ENCODE results near the gene GOLGA6C. TPM values are rescaled to one million over a fixed set of nuclear protein-coding genes. Genes with fewer than 3 reads are reported as not detected.

The GOLGA6C gene
- total and polyA plus RNA-seq, 4 donors, result 0.08 TPM; not detected in 3

- Histone ChIP-seq H3K9ac (ENCODE audit: low read depth in 1 of 2, low read length in 2 of 2) (no peak overlapping the region), H3K4me3 (ENCODE audit: low read depth in 1 of 3, low read length in 3 of 3) (no peak overlapping the region), H3K27ac (ENCODE audit: low read depth in 1 of 2, low read length in 2 of 2) (no peak overlapping the region), H3K9me3 (ENCODE audit: control insufficient read depth in 4 of 4, low read length in 3 of 4) (no peaks in the 10 kb centered on the region), H3K27me3 (ENCODE audit: control insufficient read depth in 4 of 4, insufficient read depth in 4 of 4, low read length in 3 of 4) (no peaks in the 10 kb centered on the region), H3K4me1 (ENCODE audit: control insufficient read depth in 4 of 4, insufficient read depth in 4 of 4, low read length in 3 of 4) (peaks cover 0 to 13% (median 6%) of the 10 kb centered on the region in 4 donors), H3K36me3 (ENCODE audit: control insufficient read depth in 4 of 4, insufficient read depth in 3 of 4, low read depth in 1 of 4, low read length in 3 of 4) (peaks cover 2 to 45% (median 13%) of the 10 kb centered on the region in 4 donors)
- DNase-seq (ENCODE audit: low spot score), result no peak
- TF ChIP-seq NR2F2 (IDR thresholded peaks at IDR 0.05), result no peak
- TF ChIP-seq FOXA2 (IDR thresholded peaks at IDR 0.05), result no peak
- no peak for TF ChIP-seq HNF4A (conservative IDR thresholded peaks at IDR 0.05)
- TF ChIP-seq MAX (IDR thresholded peaks at IDR 0.05), result no peak
- no peak for TF ChIP-seq GABPA (IDR thresholded peaks at IDR 0.05 in 1 of 2, conservative IDR thresholded peaks at IDR 0.05 in 1 of 2)
- TF ChIP-seq HNF4G (IDR thresholded peaks at IDR 0.05), result no peak
- 95% methylated on average over 7 of the region's 7 CpGs for WGBS
Observed at GRCh38 chr15:75212200-75212858, 45.8 kb upstream of the GOLGA6C start.

GRCh38 chr15:75213212-75213767, 44.8 kb upstream of the GOLGA6C start:
- Histone ChIP-seq H3K4me3 (ENCODE audit: low read depth in 1 of 3, low read length in 3 of 3) (no peak overlapping the region), H3K27me3 (ENCODE audit: control insufficient read depth in 4 of 4, insufficient read depth in 4 of 4, low read length in 3 of 4) (no peaks in the 10 kb centered on the region), H3K27ac (ENCODE audit: low read depth in 1 of 2, low read length in 2 of 2) (no peak overlapping the region), H3K9ac (ENCODE audit: low read depth in 1 of 2, low read length in 2 of 2) (no peak overlapping the region), H3K4me1 (ENCODE audit: control insufficient read depth in 4 of 4, insufficient read depth in 4 of 4, low read length in 3 of 4) (peaks cover 0 to 12% (median 6%) of the 10 kb centered on the region in 4 donors), H3K36me3 (ENCODE audit: control insufficient read depth in 4 of 4, insufficient read depth in 3 of 4, low read depth in 1 of 4, low read length in 3 of 4) (peaks cover 2 to 35% (median 12%) of the 10 kb centered on the region in 4 donors), H3K9me3 (ENCODE audit: control insufficient read depth in 4 of 4, low read length in 3 of 4) (no peaks in the 10 kb centered on the region)
- 95% methylated on average over 12 of the region's 12 CpGs for WGBS
- TF ChIP-seq SP1 (IDR thresholded peaks at IDR 0.05) (no peak), HNF4A (conservative IDR thresholded peaks at IDR 0.05) (no peak), RXRA (IDR thresholded peaks at IDR 0.05) (no peak), FOXA1 (IDR thresholded peaks at IDR 0.05) (no peak), JUND (IDR thresholded peaks at IDR 0.05) (no peak), HNF4G (IDR thresholded peaks at IDR 0.05) (no peak), FOXA2 (IDR thresholded peaks at IDR 0.05) (no peak), RAD21 (IDR thresholded peaks at IDR 0.05) (no peak), YY1 (IDR thresholded peaks at IDR 0.05) (no peak), NR2F2 (IDR thresholded peaks at IDR 0.05) (no peak), GABPA (IDR thresholded peaks at IDR 0.05 in 1 of 2, conservative IDR thresholded peaks at IDR 0.05 in 1 of 2) (no peak), EGR1 (IDR thresholded peaks at IDR 0.05; ENCODE audit: low read depth in 2 of 2) (no peak), MAX (IDR thresholded peaks at IDR 0.05) (no peak), TAF1 (conservative IDR thresholded peaks at IDR 0.05) (no peak)
- TF ChIP-seq, protein P1, sequence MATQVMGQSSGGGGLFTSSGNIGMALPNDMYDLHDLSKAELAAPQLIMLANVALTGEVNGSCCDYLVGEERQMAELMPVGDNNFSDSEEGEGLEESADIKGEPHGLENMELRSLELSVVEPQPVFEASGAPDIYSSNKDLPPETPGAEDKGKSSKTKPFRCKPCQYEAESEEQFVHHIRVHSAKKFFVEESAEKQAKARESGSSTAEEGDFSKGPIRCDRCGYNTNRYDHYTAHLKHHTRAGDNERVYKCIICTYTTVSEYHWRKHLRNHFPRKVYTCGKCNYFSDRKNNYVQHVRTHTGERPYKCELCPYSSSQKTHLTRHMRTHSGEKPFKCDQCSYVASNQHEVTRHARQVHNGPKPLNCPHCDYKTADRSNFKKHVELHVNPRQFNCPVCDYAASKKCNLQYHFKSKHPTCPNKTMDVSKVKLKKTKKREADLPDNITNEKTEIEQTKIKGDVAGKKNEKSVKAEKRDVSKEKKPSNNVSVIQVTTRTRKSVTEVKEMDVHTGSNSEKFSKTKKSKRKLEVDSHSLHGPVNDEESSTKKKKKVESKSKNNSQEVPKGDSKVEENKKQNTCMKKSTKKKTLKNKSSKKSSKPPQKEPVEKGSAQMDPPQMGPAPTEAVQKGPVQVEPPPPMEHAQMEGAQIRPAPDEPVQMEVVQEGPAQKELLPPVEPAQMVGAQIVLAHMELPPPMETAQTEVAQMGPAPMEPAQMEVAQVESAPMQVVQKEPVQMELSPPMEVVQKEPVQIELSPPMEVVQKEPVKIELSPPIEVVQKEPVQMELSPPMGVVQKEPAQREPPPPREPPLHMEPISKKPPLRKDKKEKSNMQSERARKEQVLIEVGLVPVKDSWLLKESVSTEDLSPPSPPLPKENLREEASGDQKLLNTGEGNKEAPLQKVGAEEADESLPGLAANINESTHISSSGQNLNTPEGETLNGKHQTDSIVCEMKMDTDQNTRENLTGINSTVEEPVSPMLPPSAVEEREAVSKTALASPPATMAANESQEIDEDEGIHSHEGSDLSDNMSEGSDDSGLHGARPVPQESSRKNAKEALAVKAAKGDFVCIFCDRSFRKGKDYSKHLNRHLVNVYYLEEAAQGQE (IDR thresholded peaks at IDR 0.05), result no peak
- TF ChIP-seq, protein P2, sequence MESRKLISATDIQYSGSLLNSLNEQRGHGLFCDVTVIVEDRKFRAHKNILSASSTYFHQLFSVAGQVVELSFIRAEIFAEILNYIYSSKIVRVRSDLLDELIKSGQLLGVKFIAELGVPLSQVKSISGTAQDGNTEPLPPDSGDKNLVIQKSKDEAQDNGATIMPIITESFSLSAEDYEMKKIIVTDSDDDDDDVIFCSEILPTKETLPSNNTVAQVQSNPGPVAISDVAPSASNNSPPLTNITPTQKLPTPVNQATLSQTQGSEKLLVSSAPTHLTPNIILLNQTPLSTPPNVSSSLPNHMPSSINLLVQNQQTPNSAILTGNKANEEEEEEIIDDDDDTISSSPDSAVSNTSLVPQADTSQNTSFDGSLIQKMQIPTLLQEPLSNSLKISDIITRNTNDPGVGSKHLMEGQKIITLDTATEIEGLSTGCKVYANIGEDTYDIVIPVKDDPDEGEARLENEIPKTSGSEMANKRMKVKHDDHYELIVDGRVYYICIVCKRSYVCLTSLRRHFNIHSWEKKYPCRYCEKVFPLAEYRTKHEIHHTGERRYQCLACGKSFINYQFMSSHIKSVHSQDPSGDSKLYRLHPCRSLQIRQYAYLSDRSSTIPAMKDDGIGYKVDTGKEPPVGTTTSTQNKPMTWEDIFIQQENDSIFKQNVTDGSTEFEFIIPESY (IDR thresholded peaks at IDR 0.05), result no peak
- DNase-seq (ENCODE audit: low spot score), result no peak

Data from liver (tissue), 9 donors.